ENCODE measurements around the gene KCNJ4. TPM values are rescaled to one million over a fixed set of nuclear protein-coding genes. Genes with fewer than 3 reads are reported as not detected.
A peak's percentile ranks its signal among the peaks of the same experiment; 100 is the strongest.

Gene KCNJ4
- total RNA-seq, 2 experiments from 2014 or later = not detected

DNA sequence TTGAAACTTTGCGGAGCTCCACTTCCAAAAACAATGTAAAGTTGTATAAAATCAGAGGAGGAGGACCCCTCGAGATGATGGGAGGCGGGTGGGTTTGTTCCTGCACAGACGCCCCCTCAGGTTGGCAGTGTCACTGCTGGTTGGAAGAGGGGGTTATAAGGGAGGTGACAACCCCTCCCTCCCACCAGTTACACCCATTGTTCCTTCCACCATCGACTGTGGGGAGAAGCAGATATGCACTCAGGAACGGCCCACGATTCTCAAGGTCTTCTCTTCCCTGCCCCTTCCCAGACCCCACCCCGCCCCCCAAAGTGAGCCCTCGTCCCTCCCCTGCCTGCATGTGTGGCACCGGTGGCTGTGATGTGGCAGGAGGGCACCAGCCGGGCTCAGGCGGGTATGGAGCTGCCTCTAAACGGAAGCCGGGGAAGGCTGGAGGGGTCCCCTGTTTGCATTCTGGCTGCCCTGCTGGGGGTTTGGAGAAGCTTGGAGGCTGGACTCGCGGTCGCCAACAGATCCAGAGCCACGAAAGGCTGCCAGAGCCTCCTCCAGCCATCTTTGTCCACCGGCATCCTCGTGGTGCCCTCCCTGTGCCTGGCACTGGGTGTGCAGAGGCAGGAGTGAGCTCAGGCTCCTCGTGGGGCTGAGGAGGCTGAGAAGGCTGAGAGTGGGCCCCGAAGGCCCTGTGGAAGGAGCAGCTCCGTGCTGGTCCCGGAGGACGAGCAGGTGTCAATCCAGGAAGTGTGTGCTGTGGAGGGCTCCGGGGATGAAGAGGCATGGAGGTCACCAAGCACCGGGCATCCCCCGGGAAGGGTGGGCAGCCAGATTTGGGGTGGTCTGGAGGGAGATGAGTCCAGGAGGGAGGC lies 13.7 kb upstream of the KCNJ4 start:
- Histone ChIP-seq H3K9me3 (ENCODE audit: low read length) (no peaks in the 10 kb centered on the region), H3K4me2 (ENCODE audit: low read length) (no peak overlapping the region), H4K20me1 (ENCODE audit: insufficient read depth, low read length) (no peaks in the 10 kb centered on the region), H3K36me3 (ENCODE audit: insufficient read depth, low read length) (no peaks in the 10 kb centered on the region), H3K4me3 (ENCODE audit: low read depth, low read length, poor library complexity, severe bottlenecking) (no peak overlapping the region), H3K9me2 (ENCODE audit: insufficient read depth, low read length) (no peaks in the 10 kb centered on the region), H2AFZ (ENCODE audit: low read length) (no peak overlapping the region), H3K27ac (ENCODE audit: low read depth, low read length, poor library complexity, severe bottlenecking) (no peak overlapping the region), H3K4me1 (ENCODE audit: insufficient read depth, low read length, poor library complexity, severe bottlenecking) (peaks cover 11% of the 10 kb centered on the region), H3K79me2 (ENCODE audit: insufficient read depth, low read depth, low read length) (no peaks in the 10 kb centered on the region)
- ChIA-PET CTCF (ENCODE audit: unreplicated experiment) (no interaction called here), POLR2A (no interaction called here)
- no peak for DNase-seq (ENCODE audit: low spot score)
- no peak; the same call in 1 of the 2 replicates for TF ChIP-seq EZH2phosphoT487 (IDR thresholded peaks at IDR 0.05; ENCODE audit: borderline replicate concordance, low read depth, low read length)
- TF ChIP-seq, protein P1, sequence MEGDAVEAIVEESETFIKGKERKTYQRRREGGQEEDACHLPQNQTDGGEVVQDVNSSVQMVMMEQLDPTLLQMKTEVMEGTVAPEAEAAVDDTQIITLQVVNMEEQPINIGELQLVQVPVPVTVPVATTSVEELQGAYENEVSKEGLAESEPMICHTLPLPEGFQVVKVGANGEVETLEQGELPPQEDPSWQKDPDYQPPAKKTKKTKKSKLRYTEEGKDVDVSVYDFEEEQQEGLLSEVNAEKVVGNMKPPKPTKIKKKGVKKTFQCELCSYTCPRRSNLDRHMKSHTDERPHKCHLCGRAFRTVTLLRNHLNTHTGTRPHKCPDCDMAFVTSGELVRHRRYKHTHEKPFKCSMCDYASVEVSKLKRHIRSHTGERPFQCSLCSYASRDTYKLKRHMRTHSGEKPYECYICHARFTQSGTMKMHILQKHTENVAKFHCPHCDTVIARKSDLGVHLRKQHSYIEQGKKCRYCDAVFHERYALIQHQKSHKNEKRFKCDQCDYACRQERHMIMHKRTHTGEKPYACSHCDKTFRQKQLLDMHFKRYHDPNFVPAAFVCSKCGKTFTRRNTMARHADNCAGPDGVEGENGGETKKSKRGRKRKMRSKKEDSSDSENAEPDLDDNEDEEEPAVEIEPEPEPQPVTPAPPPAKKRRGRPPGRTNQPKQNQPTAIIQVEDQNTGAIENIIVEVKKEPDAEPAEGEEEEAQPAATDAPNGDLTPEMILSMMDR (conservative IDR thresholded peaks at IDR 0.05; ENCODE audit: low read length) = peak; percentile 44; the same call in 1 of the 2 replicates
- no TSS peak for BruUV-seq (replicated peaks)
- intact Hi-C loops (cut with micrococcal nuclease; ENCODE audit: unreplicated experiment) = no loop called here

DNA sequence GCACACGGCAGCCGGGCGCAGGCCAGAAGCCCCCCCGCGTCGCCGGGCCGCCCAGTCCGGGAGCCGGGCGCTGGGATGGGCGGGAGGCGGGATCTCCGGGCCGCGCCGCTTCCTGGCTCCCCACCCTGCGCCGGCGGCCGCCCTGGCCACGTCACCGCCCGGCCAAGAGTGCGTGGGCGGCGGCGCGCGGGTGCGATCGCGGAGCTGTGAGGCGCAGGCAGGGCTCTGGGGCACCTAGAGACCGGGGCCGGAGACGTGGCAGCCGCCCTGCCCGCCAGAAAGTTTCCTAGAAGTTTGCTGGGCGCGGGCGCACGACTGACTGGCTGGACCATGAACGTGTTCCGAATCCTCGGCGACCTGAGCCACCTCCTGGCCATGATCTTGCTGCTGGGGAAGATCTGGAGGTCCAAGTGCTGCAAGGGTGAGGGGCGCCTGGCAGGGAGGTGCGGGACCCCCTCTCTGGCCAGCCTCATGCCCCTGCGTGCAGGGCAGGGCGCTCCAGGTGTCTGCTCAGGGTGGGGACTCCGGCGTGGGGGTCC lies 13.0 kb upstream of the KCNJ4 start, which contains the start of gene KDELR3:
KDELR3 (plus strand) TSS at position 193 of the 539 bp plus-strand sequence; CDS start at position 331, 138 bp downstream.
- Histone ChIP-seq H4K20me1 (ENCODE audit: insufficient read depth, low read length) (no peaks in the 10 kb centered on the region), H2AFZ (ENCODE audit: low read length) (no peak within 1 kb of the TSS), H3K27ac (ENCODE audit: low read depth, low read length, poor library complexity, severe bottlenecking) (no peak within 1 kb of the TSS), H3K4me1 (ENCODE audit: insufficient read depth, low read length, poor library complexity, severe bottlenecking) (peaks cover 18% of the 10 kb centered on the region), H3K36me3 (ENCODE audit: insufficient read depth, low read length) (no peaks in the 10 kb centered on the region), H3K79me2 (ENCODE audit: insufficient read depth, low read depth, low read length) (no peaks in the 10 kb centered on the region), H3K4me2 (ENCODE audit: low read length) (no peak within 1 kb of the TSS), H3K9me3 (ENCODE audit: low read length) (no peaks in the 10 kb centered on the region), H3K4me3 (ENCODE audit: low read depth, low read length, poor library complexity, severe bottlenecking) (no peak within 1 kb of the TSS), H3K9me2 (ENCODE audit: insufficient read depth, low read length) (no peaks in the 10 kb centered on the region)
- CTCF ChIA-PET (ENCODE audit: unreplicated experiment) = no interaction called here
- TF ChIP-seq, protein P1 (conservative IDR thresholded peaks at IDR 0.05; ENCODE audit: low read length) = no peak
- no peak for TF ChIP-seq EZH2phosphoT487 (IDR thresholded peaks at IDR 0.05; ENCODE audit: borderline replicate concordance, low read depth, low read length)
- BruUV-seq (replicated peaks) = no TSS peak
- intact Hi-C loops (cut with micrococcal nuclease; ENCODE audit: unreplicated experiment) = no loop called here
- POLR2A ChIA-PET = no interaction called here
- no peak for DNase-seq (ENCODE audit: low spot score)

DNA sequence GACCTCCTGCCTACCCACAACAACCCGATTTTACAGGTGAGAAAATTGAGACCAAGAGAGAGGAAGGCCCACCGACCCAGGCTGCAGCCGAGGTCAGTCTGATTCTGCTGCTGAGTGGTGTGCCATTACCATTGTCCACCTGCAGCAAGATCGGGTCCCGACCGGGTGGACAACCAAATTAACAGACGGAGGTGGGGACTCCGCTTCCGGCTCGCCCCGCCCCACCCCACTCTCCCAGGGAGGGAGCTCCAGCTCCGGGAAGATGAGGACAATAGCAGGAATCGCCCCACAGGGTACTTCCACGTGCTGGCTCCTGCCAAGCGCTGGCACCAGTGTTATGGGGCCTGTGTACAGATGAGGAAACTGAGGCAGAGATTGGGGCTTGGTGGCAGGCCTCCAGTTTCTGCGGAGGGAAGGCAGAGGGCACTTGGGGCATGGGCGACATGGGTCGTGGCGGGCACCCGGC lies 12.5 kb upstream of the KCNJ4 start:
- CTCF ChIA-PET (ENCODE audit: unreplicated experiment) = no interaction called here
- Histone ChIP-seq H3K79me2 (ENCODE audit: insufficient read depth, low read depth, low read length) (no peaks in the 10 kb centered on the region), H2AFZ (ENCODE audit: low read length) (no peak overlapping the region), H3K36me3 (ENCODE audit: insufficient read depth, low read length) (no peaks in the 10 kb centered on the region), H3K4me2 (ENCODE audit: low read length) (no peak overlapping the region), H3K4me1 (ENCODE audit: insufficient read depth, low read length, poor library complexity, severe bottlenecking) (peaks cover 20% of the 10 kb centered on the region), H4K20me1 (ENCODE audit: insufficient read depth, low read length) (no peaks in the 10 kb centered on the region), H3K4me3 (ENCODE audit: low read depth, low read length, poor library complexity, severe bottlenecking) (no peak overlapping the region), H3K9me3 (ENCODE audit: low read length) (no peaks in the 10 kb centered on the region), H3K27ac (ENCODE audit: low read depth, low read length, poor library complexity, severe bottlenecking) (no peak overlapping the region), H3K9me2 (ENCODE audit: insufficient read depth, low read length) (no peaks in the 10 kb centered on the region)
- DNase-seq (ENCODE audit: low spot score) = no peak
- intact Hi-C loops (cut with micrococcal nuclease; ENCODE audit: unreplicated experiment) = no loop called here
- BruUV-seq (replicated peaks) = no TSS peak
- TF ChIP-seq, protein P1 (conservative IDR thresholded peaks at IDR 0.05; ENCODE audit: low read length) = no peak
- no peak for TF ChIP-seq EZH2phosphoT487 (IDR thresholded peaks at IDR 0.05; ENCODE audit: borderline replicate concordance, low read depth, low read length)
- POLR2A ChIA-PET = no interaction called here

All from OCI-LY7 (cell line).